HG03039 (cell line): ENCODE data around the gene CD9.
"Not testable (repeated sequence)": the region's sequence is repeated elsewhere in the genome, so short reads cannot be mapped to it uniquely, and the experiment has no call there.

Experiments used
- ATAC-seq: cut with Tn5 transposase; IDR thresholded peaks from one replicate; pipeline ENCODE4 v1.9.1; 2021; ENCODE audit warnings: mild to moderate bottlenecking, moderate library complexity; ENCODE audit not compliant: unreplicated experiment

CD9 gene

GRCh38 chr12:6200256-6201212 lies at the start of gene CD9:
Gene CD9 (plus strand): TSS chr12:6200400. CDS start chr12:6200500, 100 bp downstream.
- no peak for ATAC-seq

- no peak for ATAC-seq
Observed at GRCh38 chr12:6154730-6155459, 45.3 kb upstream of the CD9 start.

GRCh38 chr12:6157482-6157881 lies 42.7 kb upstream of the CD9 start:
- no peak for ATAC-seq

- no peak for ATAC-seq
Observed at GRCh38 chr12:6158255-6158654, 41.9 kb upstream of the CD9 start.

- no peak for ATAC-seq
Observed at GRCh38 chr12:6158749-6159148, 41.5 kb upstream of the CD9 start.

- ATAC-seq = not testable (repeated sequence)
Observed at GRCh38 chr12:6159166-6160011, 40.8 kb upstream of the CD9 start.

- ATAC-seq = not testable (repeated sequence)
Observed at GRCh38 chr12:6160049-6160649, 40.1 kb upstream of the CD9 start.

GRCh38 chr12:6161124-6161882 lies 38.9 kb upstream of the CD9 start:
- no peak for ATAC-seq

- ATAC-seq = no peak
Observed at GRCh38 chr12:6163416-6164060, 36.7 kb upstream of the CD9 start.

GRCh38 chr12:6165395-6165794 lies 34.8 kb upstream of the CD9 start:
- no peak for ATAC-seq

- no peak for ATAC-seq
Observed at GRCh38 chr12:6166808-6167207, 33.4 kb upstream of the CD9 start.

GRCh38 chr12:6167327-6168280 lies 32.6 kb upstream of the CD9 start:
- ATAC-seq = peak; percentile 71

- no peak for ATAC-seq
Observed at GRCh38 chr12:6171409-6172015, 28.7 kb upstream of the CD9 start.

- ATAC-seq = no peak
Observed at GRCh38 chr12:6172086-6172485, 28.1 kb upstream of the CD9 start.

- ATAC-seq = no peak
Observed at GRCh38 chr12:6172862-6173261, 27.3 kb upstream of the CD9 start.

GRCh38 chr12:6177642-6178358 lies 22.4 kb upstream of the CD9 start:
- no peak for ATAC-seq
